BJ (cell line): Measurements from ENCODE around the gene SEPTIN14. TPM values are rescaled to one million over a fixed set of nuclear protein-coding genes. Genes with fewer than 3 reads are reported as not detected.
A peak's percentile ranks its signal among the peaks of the same experiment; 100 is the strongest.
"Not testable (repeated sequence)": the region's sequence is repeated elsewhere in the genome, so short reads cannot be mapped to it uniquely, and the experiment has no call there.

Experiments used
- CTCF ChIA-PET: fragments of 350-600 bp; formaldehyde crosslinking; extraction: SDS; loops from one replicate; lab custom pipeline; 2021; ENCODE audit warnings: antibody characterized with exemption, inconsistent platforms; lab: Yijun Ruan, JAX
- POLR2A ChIA-PET: fragments of 300-600 bp; sonication (Branson Sonifier 250); formaldehyde crosslinking; extraction: SDS; loops from one replicate; lab custom pipeline; 2021; ENCODE audit warnings: antibody characterized with exemption; lab: Charles Lee
- DNase-seq: peaks from one replicate; pipeline ENCODE4 v3.0.0-alpha.2; 2011; ENCODE audit warnings: low read depth
- H3K27me3 ChIP-seq: 2 replicates; pipeline ENCODE4 v1.6.0; 2011; ENCODE audit warnings: low read length; ENCODE audit not compliant: control insufficient read depth, insufficient read depth
- H3K36me3 ChIP-seq: 2 replicates; pipeline ENCODE4 v1.5.1; 2011; ENCODE audit warnings: low read length; ENCODE audit not compliant: control insufficient read depth, insufficient read depth
- H3K4me3 ChIP-seq: 2 replicates; pipeline ENCODE4 v1.5.1; 2011; ENCODE audit warnings: low read depth, mild to moderate bottlenecking, control low read depth, low read length
- CTCF ChIP-seq: IDR thresholded peaks from 2 replicates; pipeline ENCODE4 v1.5.1; 2011; ENCODE audit warnings: low read depth, mild to moderate bottlenecking, control low read depth, inconsistent platforms, low read length, moderate library complexity; ENCODE audit not compliant: insufficient read depth
- polyA minus RNA-seq: library from RNA; depleted of rRNA, polyadenylated mRNA; stranded (reverse); fragments of >200 nt; gene quantifications from 2 replicates; pipeline ENCODE4 v1.2.3, GENCODE V29; 2011; rRNA and poly(A)+ RNA removed
- polyA plus RNA-seq: library from polyadenylated mRNA; depleted of rRNA; stranded (reverse); fragments of >200 nt; gene quantifications from 2 replicates; pipeline ENCODE4 v1.2.3, GENCODE V29; 2011; rRNA removed

Gene SEPTIN14
- polyA plus RNA-seq, result not detected in 2 replicates
- polyA minus RNA-seq, result not detected in 2 replicates

GRCh38 chr7:55862652-55863051, at the start of gene SEPTIN14:
Gene SEPTIN14, minus strand, starts transcription at chr7:55862752. Its CDS starts 756 bp downstream, at chr7:55861996.
- DNase-seq, H3K27me3 ChIP-seq, POLR2A ChIA-PET, CTCF ChIA-PET, H3K36me3 ChIP-seq, H3K4me3 ChIP-seq: not testable (repeated sequence)

- Histone ChIP-seq H3K36me3 (no peaks in the 10 kb centered on the region), H3K27me3 (no peaks in the 10 kb centered on the region), H3K4me3 (no peak overlapping the region)
- no peak for TF ChIP-seq CTCF
- no peak for DNase-seq
- POLR2A ChIA-PET, result no interaction called here
- CTCF ChIA-PET, result interaction anchor here (0.6 kb wide), 1 partner anchor 7 kb away, joined by 3 read pairs; no protein-coding TSS in a partner anchor
Measured at GRCh38 chr7:55903985-55904759, 41.6 kb upstream of the SEPTIN14 start.

- H3K36me3 ChIP-seq, H3K27me3 ChIP-seq, DNase-seq, POLR2A ChIA-PET, CTCF ChIA-PET, H3K4me3 ChIP-seq: not testable (repeated sequence)
Measured at GRCh38 chr7:55901059-55901458, 38.5 kb upstream of the SEPTIN14 start.

GRCh38 chr7:55898287-55898686, 35.7 kb upstream of the SEPTIN14 start:
- Histone ChIP-seq H3K4me3 (no peak overlapping the region), H3K27me3 (no peaks in the 10 kb centered on the region), H3K36me3 (no peaks in the 10 kb centered on the region)
- ChIA-PET CTCF (no interaction called here), POLR2A (no interaction called here)
- no peak for TF ChIP-seq CTCF
- no peak for DNase-seq

- CTCF ChIA-PET, result no interaction called here
- no peak for TF ChIP-seq CTCF
- Histone ChIP-seq H3K36me3 (no peaks in the 10 kb centered on the region), H3K27me3 (no peaks in the 10 kb centered on the region), H3K4me3 (no peak overlapping the region)
- POLR2A ChIA-PET, result no interaction called here
- no peak for DNase-seq
Measured at GRCh38 chr7:55895021-55895420, 32.5 kb upstream of the SEPTIN14 start.

- POLR2A ChIA-PET, result no interaction called here
- H3K4me3 ChIP-seq, result no peak overlapping the region
- no peaks in the 10 kb centered on the region for H3K36me3 ChIP-seq
- no peak for DNase-seq
- H3K27me3 ChIP-seq, result no peaks in the 10 kb centered on the region
- TF ChIP-seq CTCF, result no peak
- CTCF ChIA-PET, result no interaction called here
Measured at GRCh38 chr7:55893940-55894339, 31.4 kb upstream of the SEPTIN14 start.

GRCh38 chr7:55888378-55888777, 25.8 kb upstream of the SEPTIN14 start:
- DNase-seq, H3K27me3 ChIP-seq, CTCF ChIA-PET, H3K36me3 ChIP-seq, POLR2A ChIA-PET: not testable (repeated sequence)
- H3K4me3 ChIP-seq, result peak overlapping the region; percentile 58
